Activated CD8-positive, alpha-beta memory T cell treated with anti-CD3 and anti-CD28 coated beads, Interleukin-2, amount 50 U/mL, for 48 hours (primary cell): ENCODE measurements around the gene ATP10A.
A peak's percentile ranks its signal among the peaks of the same experiment; 100 is the strongest.

ENCODE experiments used
- DNase-seq: peaks from one replicate; pipeline ENCODE4 v3.0.0-alpha.2; 2020

Gene ATP10A

GRCh38 chr15:25717457-25718168 is 145.5 kb downstream of the ATP10A start:
- no peak for DNase-seq

GRCh38 chr15:25717127-25717456 is 146.0 kb downstream of the ATP10A start:
- DNase-seq, result no peak

- no peak for DNase-seq
These were observed 146.6 kb downstream of the ATP10A start for GRCh38 chr15:25716414-25717126.

GRCh38 chr15:25715536-25716413 is 147.4 kb downstream of the ATP10A start:
- no peak for DNase-seq

- no peak for DNase-seq
These were observed 148.6 kb downstream of the ATP10A start for GRCh38 chr15:25714538-25714840.

- DNase-seq, result no peak
These were observed 149.2 kb downstream of the ATP10A start for GRCh38 chr15:25713736-25714537.

GRCh38 chr15:25712961-25713355 is 150.2 kb downstream of the ATP10A start:
- DNase-seq, result no peak

- DNase-seq, result no peak
These were observed 150.8 kb downstream of the ATP10A start for GRCh38 chr15:25712192-25712960.

GRCh38 chr15:25711691-25712090 is 151.4 kb downstream of the ATP10A start:
- DNase-seq, result no peak

GRCh38 chr15:25711164-25711563 is 152.0 kb downstream of the ATP10A start:
- no peak for DNase-seq

- peak; percentile 79 for DNase-seq
These were observed 152.9 kb downstream of the ATP10A start for GRCh38 chr15:25710184-25710583.

GRCh38 chr15:25709437-25710159 is 153.5 kb downstream of the ATP10A start:
- no peak for DNase-seq

GRCh38 chr15:25708391-25708790 is 154.7 kb downstream of the ATP10A start:
- no peak for DNase-seq

- no peak for DNase-seq
These were observed 155.3 kb downstream of the ATP10A start for GRCh38 chr15:25707656-25708365.

GRCh38 chr15:25706176-25706955 is 156.8 kb downstream of the ATP10A start:
- no peak for DNase-seq

GRCh38 chr15:25705433-25706115 is 157.6 kb downstream of the ATP10A start:
- no peak for DNase-seq

- DNase-seq, result no peak
These were observed 159.4 kb downstream of the ATP10A start for GRCh38 chr15:25703726-25704125.

- DNase-seq, result no peak
These were observed 161.2 kb downstream of the ATP10A start for GRCh38 chr15:25701721-25702465.

- no peak for DNase-seq
These were observed 162.2 kb downstream of the ATP10A start for GRCh38 chr15:25700916-25701315.
